Effector memory CD4-positive, alpha-beta T cell (primary cell): ENCODE measurements around the gene CCDC146.
"Not testable (repeated sequence)": the region's sequence is repeated elsewhere in the genome, so short reads cannot be mapped to it uniquely, and the experiment has no call there.

Experiments used
- DNase-seq, 3 donors: peaks; one replicate each; pipeline ENCODE4 v3.0.0-alpha.2; 2020
- H3K27ac ChIP-seq: 2 replicates; pipeline ENCODE4 v1.7.0; 2013; ENCODE audit warnings: mild to moderate bottlenecking, low read length, moderate library complexity; ENCODE audit not compliant: insufficient read depth, poor library complexity, severe bottlenecking
- H3K27me3 ChIP-seq: replicated peaks from 2 replicates; pipeline ENCODE4 v1.7.0; 2013; ENCODE audit warnings: mild to moderate bottlenecking, low read length; ENCODE audit not compliant: insufficient read depth, control insufficient read depth, poor library complexity, severe bottlenecking
- H3K36me3 ChIP-seq: 2 replicates; pipeline ENCODE4 v1.7.0; 2013; ENCODE audit warnings: mild to moderate bottlenecking, low read length, moderate library complexity; ENCODE audit not compliant: control insufficient read depth, insufficient read depth
- H3K4me1 ChIP-seq: 2 replicates; pipeline ENCODE4 v1.7.0; 2013; ENCODE audit warnings: low read length, mild to moderate bottlenecking; ENCODE audit not compliant: control insufficient read depth, insufficient read depth, poor library complexity, severe bottlenecking
- H3K4me3 ChIP-seq: 2 replicates; pipeline ENCODE4 v1.7.0; 2013; ENCODE audit warnings: low read length, low read depth, mild to moderate bottlenecking; ENCODE audit not compliant: insufficient read depth, poor library complexity, severe bottlenecking
- H3K9me3 ChIP-seq: 2 replicates; pipeline ENCODE4 v1.7.0; 2013; ENCODE audit warnings: mild to moderate bottlenecking, low read length, moderate library complexity; ENCODE audit not compliant: control insufficient read depth

Gene CCDC146

GRCh38 chr7:77258014-77258413, 135.6 kb downstream of the CCDC146 start:
- H3K4me1 ChIP-seq, result no peaks in the 10 kb centered on the region
- H3K36me3 ChIP-seq, result no peaks in the 10 kb centered on the region
- H3K27me3 ChIP-seq, result no peaks in the 10 kb centered on the region
- no peak for DNase-seq
- no peaks in the 10 kb centered on the region for H3K9me3 ChIP-seq
- H3K4me3 ChIP-seq, result no peak overlapping the region
- no peak overlapping the region for H3K27ac ChIP-seq

DNA sequence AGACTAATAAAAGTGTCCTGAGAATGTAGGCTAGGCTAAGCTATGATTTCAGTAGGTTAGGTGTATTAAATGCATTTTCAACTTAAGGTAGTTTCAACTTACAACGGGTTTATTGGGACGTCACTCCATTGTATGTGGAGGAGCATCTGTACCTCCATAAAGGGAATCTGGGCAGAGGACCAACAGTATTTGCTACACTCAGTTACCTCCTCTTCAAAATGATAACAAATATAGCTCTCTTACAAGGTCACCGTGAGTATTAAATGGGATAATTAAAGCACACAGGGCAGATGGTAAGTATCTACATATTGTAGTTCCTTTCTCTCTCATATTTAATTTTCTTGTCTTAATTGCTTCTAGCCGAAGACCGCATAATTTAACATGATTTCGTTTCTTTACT, 136.2 kb downstream of the CCDC146 start:
- Histone ChIP-seq H3K4me3 (no peak overlapping the region), H3K27me3 (no peaks in the 10 kb centered on the region), H3K36me3 (no peaks in the 10 kb centered on the region), H3K27ac (no peak overlapping the region), H3K9me3 (no peaks in the 10 kb centered on the region), H3K4me1 (no peaks in the 10 kb centered on the region)
- no peak for DNase-seq

GRCh38 chr7:77262316-77262715, 139.9 kb downstream of the CCDC146 start:
- DNase-seq, result no peak
- Histone ChIP-seq H3K4me1 (no peaks in the 10 kb centered on the region), H3K27me3 (no peaks in the 10 kb centered on the region), H3K36me3 (no peaks in the 10 kb centered on the region), H3K4me3 (no peak overlapping the region), H3K27ac (no peak overlapping the region), H3K9me3 (no peaks in the 10 kb centered on the region)

DNA sequence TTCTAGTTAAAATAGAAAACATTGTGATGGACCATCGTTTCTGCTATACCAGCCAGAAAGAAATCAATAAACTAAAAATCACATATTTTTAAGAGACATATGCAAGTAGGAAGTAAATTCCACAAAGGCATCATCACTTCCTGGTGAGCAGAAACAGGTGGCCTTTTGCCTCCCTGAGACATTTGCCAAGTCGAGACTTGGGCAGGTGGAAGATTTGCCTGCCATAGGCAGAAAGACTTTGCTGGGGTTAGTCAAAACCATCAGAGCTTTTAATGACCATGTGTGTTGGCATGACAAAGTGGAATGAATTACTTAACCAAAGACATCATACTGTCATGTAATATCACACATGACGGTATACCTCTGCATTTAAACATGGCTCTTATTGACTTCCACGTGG, 143.3 kb downstream of the CCDC146 start:
- no peaks in the 10 kb centered on the region for H3K27me3 ChIP-seq
- H3K36me3 ChIP-seq, result no peaks in the 10 kb centered on the region
- no peak overlapping the region for H3K27ac ChIP-seq
- no peaks in the 10 kb centered on the region for H3K9me3 ChIP-seq
- no peak overlapping the region for H3K4me3 ChIP-seq
- no peak for DNase-seq
- H3K4me1 ChIP-seq, result no peaks in the 10 kb centered on the region

DNA sequence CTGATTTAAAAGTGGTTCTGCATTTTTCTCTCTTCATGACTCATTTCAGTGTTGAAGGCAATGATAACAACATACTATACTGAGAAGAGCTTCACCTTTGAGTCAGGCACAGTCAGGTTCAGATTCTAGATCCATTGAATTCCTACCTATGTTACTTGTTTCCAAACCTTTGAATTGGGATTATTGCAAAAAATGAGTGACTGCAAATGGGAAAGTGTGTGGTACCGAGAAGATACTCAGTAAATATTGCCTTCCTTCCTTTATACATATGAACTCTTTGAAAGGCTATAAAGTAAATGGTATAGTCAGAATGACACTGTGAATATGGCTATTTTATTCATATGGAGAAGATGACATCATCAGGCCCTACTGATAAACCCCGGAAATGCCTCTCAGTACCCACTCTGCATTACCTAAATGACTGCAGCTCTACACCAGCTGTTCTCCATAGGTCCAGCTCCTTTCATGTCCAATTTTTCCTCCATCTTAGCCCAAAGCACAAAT, 143.9 kb downstream of the CCDC146 start:
- no peaks in the 10 kb centered on the region for H3K9me3 ChIP-seq
- DNase-seq, result no peak
- no peaks in the 10 kb centered on the region for H3K4me1 ChIP-seq
- no peak overlapping the region for H3K27ac ChIP-seq
- no peaks in the 10 kb centered on the region for H3K36me3 ChIP-seq
- H3K27me3 ChIP-seq, result no peaks in the 10 kb centered on the region
- H3K4me3 ChIP-seq, result no peak overlapping the region

DNA sequence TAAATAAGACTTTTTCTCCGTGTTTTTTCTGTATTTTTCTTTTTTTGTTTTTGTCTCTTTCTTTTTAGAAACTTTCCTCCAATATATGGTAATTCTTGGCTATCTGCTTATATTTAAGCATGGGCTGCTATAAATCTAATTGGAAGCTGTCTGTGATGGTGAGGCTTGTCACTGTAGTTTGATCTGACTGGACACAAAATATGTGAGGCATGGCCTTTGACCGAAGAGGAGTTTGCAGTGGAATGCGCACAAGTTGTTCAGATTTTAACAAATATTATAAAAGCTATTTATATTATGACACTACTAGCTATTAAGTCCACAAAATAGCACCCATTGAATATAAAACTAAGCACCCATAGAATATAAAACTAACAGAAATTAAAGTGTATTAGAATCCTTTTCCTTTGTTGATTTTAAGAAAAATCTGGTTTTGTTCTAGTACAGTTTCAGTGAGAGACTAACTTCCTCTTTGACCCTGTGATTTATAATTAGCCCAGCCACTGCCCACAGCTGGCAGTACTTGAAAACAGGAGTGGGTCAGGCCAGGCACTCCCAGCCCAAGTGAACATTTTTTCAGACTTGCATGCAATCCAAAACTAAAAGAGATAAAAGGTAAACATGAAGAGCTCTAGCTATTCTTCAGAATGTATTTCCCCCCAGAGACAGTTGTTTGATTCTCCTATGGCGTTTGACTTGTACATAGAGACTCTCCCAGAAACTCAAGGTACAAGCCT, 147.1 kb downstream of the CCDC146 start:
- Histone ChIP-seq H3K27ac (no peak overlapping the region), H3K27me3 (no peaks in the 10 kb centered on the region), H3K4me1 (no peaks in the 10 kb centered on the region), H3K4me3 (no peak overlapping the region), H3K36me3 (no peaks in the 10 kb centered on the region), H3K9me3 (no peaks in the 10 kb centered on the region)
- DNase-seq, result no peak

GRCh38 chr7:77270094-77270480, 147.7 kb downstream of the CCDC146 start:
- no peaks in the 10 kb centered on the region for H3K9me3 ChIP-seq
- no peaks in the 10 kb centered on the region for H3K27me3 ChIP-seq
- H3K27ac ChIP-seq, result no peak overlapping the region
- no peak for DNase-seq
- no peaks in the 10 kb centered on the region for H3K36me3 ChIP-seq
- no peaks in the 10 kb centered on the region for H3K4me1 ChIP-seq
- no peak overlapping the region for H3K4me3 ChIP-seq

- no peak for DNase-seq
- H3K4me1 ChIP-seq, result no peaks in the 10 kb centered on the region
- H3K27ac ChIP-seq, result no peak overlapping the region
- no peak overlapping the region for H3K4me3 ChIP-seq
- H3K9me3 ChIP-seq, result no peaks in the 10 kb centered on the region
- no peaks in the 10 kb centered on the region for H3K27me3 ChIP-seq
- H3K36me3 ChIP-seq, result no peaks in the 10 kb centered on the region
Measured at GRCh38 chr7:77271766-77272165, 149.4 kb downstream of the CCDC146 start.

GRCh38 chr7:77275663-77276062, 153.2 kb downstream of the CCDC146 start:
- not testable (repeated sequence) for H3K27me3 ChIP-seq, H3K36me3 ChIP-seq, H3K27ac ChIP-seq, H3K9me3 ChIP-seq, DNase-seq, H3K4me1 ChIP-seq, H3K4me3 ChIP-seq

DNA sequence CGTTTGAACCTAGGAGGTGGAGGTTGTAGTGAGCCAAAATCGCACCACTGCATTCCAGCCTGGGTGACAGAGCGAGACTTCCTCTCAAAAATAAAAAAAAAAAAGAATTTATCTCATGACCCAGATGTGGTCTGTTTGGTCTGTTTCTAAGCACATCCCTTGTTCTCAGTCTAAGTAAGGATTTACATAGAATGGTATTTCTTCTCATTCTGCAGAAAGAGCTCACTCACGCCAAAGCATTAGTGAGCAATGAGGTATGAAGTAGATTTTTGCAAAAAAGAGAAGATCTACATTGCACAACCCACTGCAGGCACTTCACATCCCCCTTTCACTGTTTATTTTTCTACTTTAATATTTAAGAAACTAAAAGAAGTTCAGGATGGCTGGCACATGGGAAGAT, 153.7 kb downstream of the CCDC146 start:
- Histone ChIP-seq H3K4me3 (no peak overlapping the region), H3K9me3 (no peaks in the 10 kb centered on the region), H3K27me3 (no peaks in the 10 kb centered on the region), H3K27ac (no peak overlapping the region), H3K36me3 (no peaks in the 10 kb centered on the region), H3K4me1 (no peaks in the 10 kb centered on the region)
- DNase-seq, result no peak
